Measurements from ENCODE around the gene BANF2.

The BANF2 gene

GRCh38 chr20:17735959-17736621 lies 36.3 kb downstream of the BANF2 start:
- DNase-seq: no peak

- no peak for DNase-seq
Observed at GRCh38 chr20:17738154-17738553, 38.4 kb downstream of the BANF2 start.

GRCh38 chr20:17741220-17741619 lies 41.5 kb downstream of the BANF2 start:
- no peak for DNase-seq

- DNase-seq: no peak
Observed at GRCh38 chr20:17742731-17743130, 43.0 kb downstream of the BANF2 start.

- no peak for DNase-seq
Observed at GRCh38 chr20:17743677-17744076, 43.9 kb downstream of the BANF2 start.

- no peak for DNase-seq
Observed at GRCh38 chr20:17747431-17747846, 47.7 kb downstream of the BANF2 start.

GRCh38 chr20:17748279-17748678 lies 48.5 kb downstream of the BANF2 start:
- no peak for DNase-seq

- no peak for DNase-seq
Observed at GRCh38 chr20:17749626-17749977, 49.8 kb downstream of the BANF2 start.

GRCh38 chr20:17749978-17750721 lies 50.4 kb downstream of the BANF2 start:
- no peak for DNase-seq

GRCh38 chr20:17750722-17751045 lies 50.9 kb downstream of the BANF2 start:
- no peak for DNase-seq

GRCh38 chr20:17751640-17752039 lies 51.9 kb downstream of the BANF2 start:
- no peak for DNase-seq

GRCh38 chr20:17752459-17752858 lies 52.7 kb downstream of the BANF2 start:
- DNase-seq: no peak

- DNase-seq: no peak
Observed at GRCh38 chr20:17753516-17753915, 53.8 kb downstream of the BANF2 start.

- no peak for DNase-seq
Observed at GRCh38 chr20:17756529-17756928, 56.8 kb downstream of the BANF2 start.

GRCh38 chr20:17757496-17757895 lies 57.7 kb downstream of the BANF2 start:
- no peak for DNase-seq

GRCh38 chr20:17758010-17758409 lies 58.2 kb downstream of the BANF2 start:
- no peak for DNase-seq

- DNase-seq: no peak
Observed at GRCh38 chr20:17758512-17758911, 58.7 kb downstream of the BANF2 start.

- no peak for DNase-seq
Observed at GRCh38 chr20:17759449-17759848, 59.7 kb downstream of the BANF2 start.

GRCh38 chr20:17761604-17762003 lies 61.8 kb downstream of the BANF2 start:
- no peak for DNase-seq

GRCh38 chr20:17762243-17762872 lies 62.6 kb downstream of the BANF2 start:
- no peak for DNase-seq

- DNase-seq: no peak
Observed at GRCh38 chr20:17762873-17763557, 63.2 kb downstream of the BANF2 start.

- DNase-seq: no peak
Observed at GRCh38 chr20:17765017-17765416, 65.3 kb downstream of the BANF2 start.

- no peak for DNase-seq
Observed at GRCh38 chr20:17765584-17765983, 65.8 kb downstream of the BANF2 start.

GRCh38 chr20:17766226-17766625 lies 66.5 kb downstream of the BANF2 start:
- no peak for DNase-seq

All from activated T-cell treated with anti-CD3 and anti-CD28 coated beads, Interleukin-2, amount 50 U/mL, for 1 hour (primary cell).